SK-N-SH treated with all-trans-retinoic acid at 6 μM for 48 hours (cell line): ENCODE data around the gene TIMP2.

Source experiments
- ATAC-seq: fragments of 200-7000 bp; cut with Tn5 transposase; 3 replicates; pipeline ENCODE4 v1.9.1; 2020; ENCODE audit warnings: mild to moderate bottlenecking, moderate library complexity
- ARNTL ChIP-seq: fragments of 450-650 bp; formaldehyde crosslinking; IDR thresholded peaks from 2 replicates; pipeline ENCODE4 v1.5.0; 2020; ENCODE audit warnings: low read depth, mild to moderate bottlenecking, moderate library complexity, borderline replicate concordance
- BACH2 ChIP-seq: fragments of 250-450 bp; sonication (Bioruptor Pico); IDR thresholded peaks from 2 replicates; pipeline ENCODE4 v1.9.0; 2021; ENCODE audit warnings: mild to moderate bottlenecking, borderline replicate concordance
- CREB5 ChIP-seq: fragments of 250-450 bp; sonication (Bioruptor Pico); IDR thresholded peaks from 2 replicates; pipeline ENCODE4 v1.5.1; 2020; ENCODE audit warnings: low read depth, mild to moderate bottlenecking, moderate library complexity
- CSRNP3 ChIP-seq: fragments of 250-450 bp; sonication (Bioruptor Pico); IDR thresholded peaks from 2 replicates; pipeline ENCODE4 v1.5.1; 2021; ENCODE audit warnings: mild to moderate bottlenecking, moderate library complexity
- ESRRG ChIP-seq: fragments of 250-450 bp; sonication (Bioruptor Pico); IDR thresholded peaks from 2 replicates; pipeline ENCODE4 v1.6.1; 2021; ENCODE audit warnings: mild to moderate bottlenecking
- GLIS3 ChIP-seq: fragments of 250-450 bp; sonication (Bioruptor Pico); IDR thresholded peaks from 2 replicates; pipeline ENCODE4 v1.5.0; 2020; ENCODE audit warnings: mild to moderate bottlenecking, moderate library complexity
- ISL1 ChIP-seq: fragments of 250-450 bp; sonication (Bioruptor Pico); IDR thresholded peaks from 2 replicates; pipeline ENCODE4 v2.1.2; 2022; ENCODE audit warnings: mild to moderate bottlenecking, moderate library complexity
- OSR1 ChIP-seq: fragments of 250-450 bp; sonication (Bioruptor Pico); IDR thresholded peaks from 2 replicates; pipeline ENCODE4 v1.8.0; 2022; ENCODE audit warnings: moderate library complexity, mild to moderate bottlenecking, inconsistent platforms
- POU6F1 ChIP-seq: fragments of 250-450 bp; sonication (Bioruptor Pico); IDR thresholded peaks from 2 replicates; pipeline ENCODE4 v1.8.0; 2021; ENCODE audit warnings: low read depth, mild to moderate bottlenecking, moderate library complexity, borderline replicate concordance
- PPARA ChIP-seq: fragments of 250-450 bp; sonication (Bioruptor Pico); IDR thresholded peaks from 2 replicates; pipeline ENCODE4 v1.5.0; 2020; ENCODE audit warnings: mild to moderate bottlenecking, borderline replicate concordance
- TCF4 ChIP-seq: fragments of 250-450 bp; sonication (Bioruptor Pico); IDR thresholded peaks from 2 replicates; pipeline ENCODE4 v1.8.0; 2021; ENCODE audit warnings: mild to moderate bottlenecking, moderate library complexity, borderline replicate concordance
- TOX ChIP-seq: fragments of 250-450 bp; sonication (Bioruptor Pico); IDR thresholded peaks from 2 replicates; pipeline ENCODE4 v1.8.0; 2021; ENCODE audit warnings: mild to moderate bottlenecking, moderate library complexity, borderline replicate concordance
- ZFP3 ChIP-seq: fragments of 250-450 bp; sonication (Bioruptor Pico); IDR thresholded peaks from 2 replicates; pipeline ENCODE4 v1.5.0; 2020; ENCODE audit warnings: mild to moderate bottlenecking, moderate library complexity
- ZFP30 ChIP-seq: fragments of 450-650 bp; formaldehyde crosslinking; IDR thresholded peaks from 2 replicates; pipeline ENCODE4 v1.5.0; 2022; ENCODE audit warnings: mild to moderate bottlenecking, moderate library complexity
- ZNF565 ChIP-seq: fragments of 450-650 bp; formaldehyde crosslinking; conservative IDR thresholded peaks from 2 replicates; pipeline ENCODE4 v1.5.0; 2020; ENCODE audit warnings: low read depth, mild to moderate bottlenecking, moderate library complexity
- ZNF70 ChIP-seq: fragments of 450-650 bp; formaldehyde crosslinking; IDR thresholded peaks from 2 replicates; pipeline ENCODE4 v1.5.0; 2020; ENCODE audit warnings: mild to moderate bottlenecking, moderate library complexity
- ZNF8 ChIP-seq: fragments of 450-650 bp; formaldehyde crosslinking; IDR thresholded peaks from 2 replicates; pipeline ENCODE4 v1.5.0; 2020; ENCODE audit warnings: mild to moderate bottlenecking, moderate library complexity
- TF ChIP-seq, protein P1 (sequence below): fragments of 250-450 bp; sonication (Bioruptor Pico); IDR thresholded peaks from 2 replicates; pipeline ENCODE4 v1.8.0; 2020; ENCODE audit warnings: mild to moderate bottlenecking, moderate library complexity, borderline replicate concordance

TIMP2 gene

GRCh38 chr17:78944026-78944425 lies 18.8 kb upstream of the TIMP2 start:
- TF ChIP-seq PPARA, result no peak
- no peak for TF ChIP-seq ISL1 (CRISPR knock-in tag)
- no peak for TF ChIP-seq POU6F1 (CRISPR knock-in tag)
- ATAC-seq, result no peak

DNA sequence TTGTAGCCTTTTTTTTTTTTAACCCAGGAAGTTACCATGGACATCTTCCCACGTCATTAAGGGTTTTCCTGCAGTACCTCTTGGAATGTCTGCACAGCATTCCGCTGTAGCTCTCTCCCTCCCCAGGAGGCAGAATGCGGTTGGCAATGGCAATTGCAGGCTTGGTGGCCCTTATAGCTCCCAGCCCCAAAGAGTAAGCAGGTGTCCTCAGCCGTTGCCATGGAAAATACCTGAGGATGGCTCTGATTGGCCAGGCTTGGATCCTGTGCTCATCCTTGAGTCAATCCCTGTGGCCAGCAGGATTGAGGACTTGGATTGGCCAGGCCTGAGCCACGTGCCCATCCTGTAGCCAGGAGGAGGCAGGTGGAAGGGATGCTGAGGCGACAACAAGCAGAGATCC lies 15.5 kb upstream of the TIMP2 start:
- ATAC-seq, result no peak
- TF ChIP-seq ZFP3 (CRISPR knock-in tag) (no peak), BACH2 (CRISPR knock-in tag) (no peak), GLIS3 (CRISPR knock-in tag) (no peak), CSRNP3 (CRISPR knock-in tag) (no peak), ZNF70 (CRISPR knock-in tag) (no peak)

GRCh38 chr17:78940258-78940657 lies 15.1 kb upstream of the TIMP2 start:
- TF ChIP-seq ZFP30 (CRISPR knock-in tag) (no peak), POU6F1 (CRISPR knock-in tag) (no peak), CREB5 (CRISPR knock-in tag) (no peak), ARNTL (CRISPR knock-in tag) (no peak), ESRRG (CRISPR knock-in tag) (no peak), TOX (CRISPR knock-in tag) (no peak), PPARA (no peak), GLIS3 (CRISPR knock-in tag) (no peak), ZNF8 (CRISPR knock-in tag) (no peak), TCF4 (no peak), CSRNP3 (CRISPR knock-in tag) (no peak), ZNF565 (no peak), BACH2 (CRISPR knock-in tag) (no peak), OSR1 (CRISPR knock-in tag) (no peak)
- TF ChIP-seq, protein P1, sequence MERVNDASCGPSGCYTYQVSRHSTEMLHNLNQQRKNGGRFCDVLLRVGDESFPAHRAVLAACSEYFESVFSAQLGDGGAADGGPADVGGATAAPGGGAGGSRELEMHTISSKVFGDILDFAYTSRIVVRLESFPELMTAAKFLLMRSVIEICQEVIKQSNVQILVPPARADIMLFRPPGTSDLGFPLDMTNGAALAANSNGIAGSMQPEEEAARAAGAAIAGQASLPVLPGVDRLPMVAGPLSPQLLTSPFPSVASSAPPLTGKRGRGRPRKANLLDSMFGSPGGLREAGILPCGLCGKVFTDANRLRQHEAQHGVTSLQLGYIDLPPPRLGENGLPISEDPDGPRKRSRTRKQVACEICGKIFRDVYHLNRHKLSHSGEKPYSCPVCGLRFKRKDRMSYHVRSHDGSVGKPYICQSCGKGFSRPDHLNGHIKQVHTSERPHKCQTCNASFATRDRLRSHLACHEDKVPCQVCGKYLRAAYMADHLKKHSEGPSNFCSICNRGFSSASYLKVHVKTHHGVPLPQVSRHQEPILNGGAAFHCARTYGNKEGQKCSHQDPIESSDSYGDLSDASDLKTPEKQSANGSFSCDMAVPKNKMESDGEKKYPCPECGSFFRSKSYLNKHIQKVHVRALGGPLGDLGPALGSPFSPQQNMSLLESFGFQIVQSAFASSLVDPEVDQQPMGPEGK (CRISPR knock-in tag), result no peak

DNA sequence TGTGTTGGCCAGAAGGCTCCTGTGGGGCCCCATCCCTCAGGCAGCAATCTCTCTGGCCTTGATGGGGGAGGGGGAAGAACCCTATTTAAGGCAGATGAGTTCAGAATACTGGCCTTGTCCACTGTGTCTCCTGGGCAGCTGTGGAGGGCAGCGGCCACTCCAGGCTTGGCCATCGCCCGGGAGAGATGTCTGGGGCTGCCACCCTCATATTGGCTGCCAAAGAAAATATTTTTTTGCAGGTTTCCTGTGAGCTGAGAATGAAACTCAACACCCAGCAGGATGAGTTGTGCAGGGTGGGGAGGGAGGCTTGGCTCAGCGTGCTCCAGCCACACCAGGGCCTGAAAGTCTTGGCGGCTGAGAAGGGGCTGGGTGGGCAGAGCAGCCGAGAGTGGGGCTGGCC lies 14.4 kb upstream of the TIMP2 start:
- peak; percentile 10 for ATAC-seq
- TF ChIP-seq TOX (CRISPR knock-in tag) (no peak), CREB5 (CRISPR knock-in tag) (no peak)
- TF ChIP-seq, all 23 proteins: peak for 0

More at GRCh38 chr17:78940258-78940657, 15.1 kb upstream of the TIMP2 start:
- no peak for ATAC-seq
